HG03575 (cell line): ENCODE data around the gene SPOCK1.

ENCODE experiments used
- ATAC-seq: cut with Tn5 transposase; IDR thresholded peaks from one replicate; pipeline ENCODE4 v1.9.1; 2021; ENCODE audit not compliant: unreplicated experiment, insufficient number of reproducible peaks, low FRiP score; ENCODE audit errors: extremely low read depth

SPOCK1 gene

GRCh38 chr5:137346281-137346680, 152.8 kb downstream of the SPOCK1 start:
- no peak for ATAC-seq

DNA sequence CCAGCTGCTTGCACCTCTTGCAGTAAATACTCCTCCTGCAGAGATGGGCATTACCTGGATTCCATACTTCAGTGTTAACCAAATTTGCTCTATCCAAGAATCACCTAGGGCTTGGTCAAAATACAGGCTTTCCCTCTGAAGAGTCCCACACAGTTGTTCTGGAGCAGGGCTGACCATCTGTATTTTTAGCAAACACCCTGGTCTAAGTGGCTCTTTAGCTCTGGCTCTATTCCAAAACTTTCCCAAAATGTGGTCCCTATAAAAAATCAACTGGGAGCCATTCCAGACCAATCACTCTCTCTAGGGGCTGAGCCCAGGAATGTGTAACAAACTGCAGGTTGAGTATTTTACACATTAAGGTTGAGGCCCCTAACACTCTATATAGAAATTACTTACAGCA, 153.7 kb downstream of the SPOCK1 start:
- no peak for ATAC-seq

- no peak for ATAC-seq
Observed at GRCh38 chr5:137344723-137345322, 154.3 kb downstream of the SPOCK1 start.

- ATAC-seq, result no peak
Observed at GRCh38 chr5:137344021-137344420, 155.1 kb downstream of the SPOCK1 start.

DNA sequence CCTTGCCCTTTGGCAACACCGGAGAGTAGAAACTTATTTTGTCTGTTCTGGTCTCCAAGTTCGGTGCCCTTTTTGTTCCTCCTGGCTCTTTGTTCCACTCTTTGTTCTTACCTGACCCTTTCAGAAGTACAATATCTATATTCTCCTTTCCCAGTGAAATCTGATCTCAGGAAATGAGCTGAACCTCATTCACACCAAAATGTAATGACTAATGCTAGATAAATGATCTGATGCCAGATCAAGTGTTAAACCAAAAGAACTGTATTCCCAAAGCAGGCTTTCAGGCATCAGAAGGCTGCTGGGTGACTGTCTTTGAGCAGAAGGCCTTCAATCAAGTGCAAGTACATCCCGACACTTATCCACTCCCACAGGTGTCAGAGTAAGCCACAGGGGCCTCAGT, 156.4 kb downstream of the SPOCK1 start:
- no peak for ATAC-seq

- ATAC-seq, result no peak
Observed at GRCh38 chr5:137341831-137342230, 157.3 kb downstream of the SPOCK1 start.

DNA sequence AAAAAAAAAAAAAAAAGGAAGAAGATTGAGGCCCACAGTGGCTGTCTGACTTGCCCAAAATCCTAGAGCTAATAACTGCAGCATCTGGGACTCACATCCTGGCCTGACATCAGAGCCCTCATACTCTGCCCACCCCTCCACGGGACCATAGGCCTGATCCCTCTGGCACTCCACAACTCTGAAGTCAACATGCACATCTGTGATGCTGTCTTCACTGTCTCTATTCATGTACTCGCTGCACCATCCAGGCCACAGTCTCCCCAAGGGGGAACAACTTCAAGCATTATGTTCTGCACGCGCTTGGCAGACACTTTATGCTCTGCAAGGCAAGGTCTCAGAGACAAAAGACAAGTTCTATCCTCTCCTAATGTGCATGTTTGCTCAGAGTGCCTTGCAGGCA, 158.2 kb downstream of the SPOCK1 start:
- ATAC-seq, result no peak

- no peak for ATAC-seq
Observed at GRCh38 chr5:137336565-137337120, 162.5 kb downstream of the SPOCK1 start.

GRCh38 chr5:137336161-137336560, 163.0 kb downstream of the SPOCK1 start:
- ATAC-seq, result no peak

- ATAC-seq, result no peak
Observed at GRCh38 chr5:137335493-137335892, 163.6 kb downstream of the SPOCK1 start.

DNA sequence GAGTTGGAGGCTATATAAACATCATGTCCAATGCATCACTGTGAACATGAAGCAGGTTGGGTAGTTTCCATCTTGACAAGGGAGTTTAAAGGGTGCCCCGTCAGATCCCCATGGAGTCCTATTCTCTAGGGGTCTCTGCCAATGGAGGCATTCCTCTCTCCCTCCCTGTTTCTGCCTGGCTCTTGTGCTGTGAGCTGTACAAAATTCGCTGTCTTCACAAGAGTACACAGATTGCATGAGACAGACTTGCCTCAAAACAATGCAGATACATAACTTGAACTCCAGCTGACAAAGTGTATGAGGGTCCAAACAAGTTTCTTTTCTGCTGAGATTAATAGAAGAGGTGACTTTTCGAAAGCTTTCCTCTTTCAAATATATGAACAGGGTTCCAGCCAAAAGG, 165.2 kb downstream of the SPOCK1 start:
- no peak for ATAC-seq

DNA sequence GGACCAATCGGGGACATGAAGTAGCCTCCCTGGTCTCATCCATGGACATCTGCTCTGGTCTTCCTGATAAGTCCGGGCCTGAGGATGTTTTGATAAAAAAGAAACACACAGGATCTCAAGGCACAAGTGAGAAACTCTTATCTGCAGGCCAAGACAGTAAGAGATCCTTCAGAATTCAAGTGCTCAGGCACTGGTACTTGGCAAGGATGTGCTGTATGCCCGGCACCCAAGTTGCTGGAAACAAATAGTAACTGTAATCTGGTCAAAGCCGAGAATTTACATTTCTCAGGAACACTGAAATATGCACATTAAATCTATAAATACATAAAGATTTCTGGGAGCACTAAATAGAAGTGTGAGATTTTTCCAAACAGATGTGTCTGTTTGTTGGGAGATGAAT, 165.7 kb downstream of the SPOCK1 start:
- ATAC-seq, result no peak

GRCh38 chr5:137332296-137332695, 166.8 kb downstream of the SPOCK1 start:
- no peak for ATAC-seq

GRCh38 chr5:137329586-137330296, 169.4 kb downstream of the SPOCK1 start:
- ATAC-seq, result no peak

- ATAC-seq, result no peak
Observed at GRCh38 chr5:137328991-137329390, 170.1 kb downstream of the SPOCK1 start.

DNA sequence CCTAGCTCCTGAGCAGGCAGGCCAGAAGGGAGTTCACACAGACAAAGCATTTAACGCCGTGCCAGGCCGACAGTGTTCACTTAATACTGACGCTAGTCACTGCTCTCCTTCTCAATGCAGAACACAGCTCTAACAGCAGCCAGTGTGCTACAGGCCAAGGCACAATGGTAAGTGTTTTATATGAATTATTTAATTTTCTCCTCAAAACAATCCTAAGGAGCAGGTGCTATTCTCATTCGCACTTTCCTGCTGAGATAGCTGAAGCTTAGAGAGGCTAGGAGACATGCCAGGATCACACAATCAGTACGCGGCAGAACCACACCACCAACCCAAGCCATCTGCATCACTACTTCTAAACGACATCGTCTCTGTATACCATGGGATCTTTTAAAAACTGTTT, 170.7 kb downstream of the SPOCK1 start:
- no peak for ATAC-seq

DNA sequence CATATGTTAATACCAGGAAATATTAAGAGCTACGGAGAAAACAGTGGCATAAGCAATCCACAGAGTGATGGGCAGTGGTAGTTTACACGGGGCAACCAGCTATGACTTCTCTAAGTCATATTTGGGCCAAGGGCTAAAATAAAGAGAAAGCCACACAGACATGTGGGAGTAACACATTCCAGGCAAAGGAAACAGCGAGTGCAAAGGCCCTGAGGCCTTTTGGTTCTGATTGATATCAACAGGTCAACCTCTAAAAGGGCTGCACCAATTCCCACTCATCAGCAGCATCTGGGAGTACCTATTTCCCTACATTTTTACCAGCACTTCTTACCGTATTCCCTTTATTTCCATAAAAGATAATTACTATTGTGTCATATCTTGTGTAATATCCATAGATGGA, 173.4 kb downstream of the SPOCK1 start:
- ATAC-seq, result no peak

GRCh38 chr5:137320056-137321045, 178.8 kb downstream of the SPOCK1 start:
- no peak for ATAC-seq

DNA sequence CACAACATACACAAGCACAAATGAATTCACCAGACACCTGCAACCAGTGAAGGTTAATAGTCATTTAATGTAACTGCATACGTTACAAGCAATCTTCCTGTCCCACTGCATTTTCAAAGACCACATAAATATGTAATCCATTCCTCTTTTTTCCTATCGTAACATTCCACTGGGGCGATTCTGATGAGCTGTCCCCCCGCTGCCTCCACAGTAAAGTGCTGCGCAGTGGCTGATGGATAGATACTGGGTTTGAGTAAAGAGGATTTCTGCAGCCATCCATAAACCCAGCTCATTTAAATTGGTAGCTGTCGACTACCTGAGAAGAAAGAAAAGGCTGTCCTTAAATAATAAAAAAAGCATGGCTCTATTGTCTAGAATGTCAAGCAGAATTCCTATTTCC, 181.1 kb downstream of the SPOCK1 start:
- no peak for ATAC-seq
